Body of pancreas (tissue), 4 donors: ENCODE measurements around the gene SETBP1.

ENCODE experiments used
- POLR2A ChIP-seq, 3 donors: fragments of 450-650 bp; IDR thresholded peaks; one replicate each; pipeline ENCODE4 v1.6.1; 2016; ENCODE audit warnings: antibody characterized with exemption in 3 of 3, mild to moderate bottlenecking in 2 of 3
- TF ChIP-seq, protein P1 (sequence below), 7 experiments: fragments of 450-650 bp in 4 of 7; fragments of 200-600 bp in 3 of 7; sonication (generic) in 3 of 7; IDR thresholded peaks; one replicate each; pipeline ENCODE4 v1.5.1; 2016 to 2019; ENCODE audit warnings: antibody characterized with exemption in 7 of 7

DNA sequence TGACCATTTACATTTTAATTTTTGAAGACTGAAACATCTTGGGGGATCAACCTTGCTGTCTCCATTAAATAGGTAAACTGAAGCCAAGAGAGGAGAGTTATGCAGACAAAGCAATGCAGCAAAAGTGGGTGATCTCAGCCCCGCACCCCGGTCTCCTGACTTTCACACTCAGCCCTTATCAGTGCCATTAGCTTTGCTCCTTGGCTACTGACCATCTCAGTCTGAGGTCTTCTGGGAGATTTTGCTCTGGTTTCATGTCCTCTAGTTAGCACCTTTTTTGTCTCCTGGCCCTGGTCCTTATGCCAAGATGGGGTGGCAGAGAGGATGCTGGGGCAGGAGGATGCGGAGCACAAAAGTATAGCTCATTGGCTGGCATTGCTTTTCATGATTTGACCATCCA is 61.4 kb downstream of the SETBP1 start:
- TF ChIP-seq, protein P1, sequence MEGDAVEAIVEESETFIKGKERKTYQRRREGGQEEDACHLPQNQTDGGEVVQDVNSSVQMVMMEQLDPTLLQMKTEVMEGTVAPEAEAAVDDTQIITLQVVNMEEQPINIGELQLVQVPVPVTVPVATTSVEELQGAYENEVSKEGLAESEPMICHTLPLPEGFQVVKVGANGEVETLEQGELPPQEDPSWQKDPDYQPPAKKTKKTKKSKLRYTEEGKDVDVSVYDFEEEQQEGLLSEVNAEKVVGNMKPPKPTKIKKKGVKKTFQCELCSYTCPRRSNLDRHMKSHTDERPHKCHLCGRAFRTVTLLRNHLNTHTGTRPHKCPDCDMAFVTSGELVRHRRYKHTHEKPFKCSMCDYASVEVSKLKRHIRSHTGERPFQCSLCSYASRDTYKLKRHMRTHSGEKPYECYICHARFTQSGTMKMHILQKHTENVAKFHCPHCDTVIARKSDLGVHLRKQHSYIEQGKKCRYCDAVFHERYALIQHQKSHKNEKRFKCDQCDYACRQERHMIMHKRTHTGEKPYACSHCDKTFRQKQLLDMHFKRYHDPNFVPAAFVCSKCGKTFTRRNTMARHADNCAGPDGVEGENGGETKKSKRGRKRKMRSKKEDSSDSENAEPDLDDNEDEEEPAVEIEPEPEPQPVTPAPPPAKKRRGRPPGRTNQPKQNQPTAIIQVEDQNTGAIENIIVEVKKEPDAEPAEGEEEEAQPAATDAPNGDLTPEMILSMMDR (IDR thresholded peaks at IDR 0.05): no peak
- TF ChIP-seq POLR2A (IDR thresholded peaks at IDR 0.05): no peak
